Psoas muscle (tissue), 8 donors: Measurements from ENCODE around the gene TBC1D1. TPM values are rescaled to one million over a fixed set of nuclear protein-coding genes. Genes with fewer than 3 reads are reported as not detected.

Experiments
- ATAC-seq, 4 donors: fragments of 200-7000 bp; cut with Tn5 transposase; one replicate each; pipeline ENCODE4 v1.9.1; 2020; ENCODE audit warnings: moderate library complexity in 3 of 4, mild to moderate bottlenecking in 2 of 4
- DNase-seq, 2 donors: peaks; one replicate each; pipeline ENCODE4 v3.0.0-alpha.2; 2020
- H3K27ac ChIP-seq: fragments of 200-600 bp; one replicate; pipeline ENCODE4 v1.8.0; 2022
- H3K27me3 ChIP-seq, 3 donors: fragments of 200-600 bp in 1 of 3; one replicate each; pipeline versions ENCODE4 v1.6.1 to v1.8.0; 2013 to 2022; ENCODE audit warnings: low read length in 2 of 3, mild to moderate bottlenecking in 2 of 3, moderate library complexity in 1 of 3; ENCODE audit not compliant: insufficient read depth in 3 of 3
- H3K36me3 ChIP-seq, 2 donors: fragments of 200-600 bp in 1 of 2; one replicate each; pipeline versions ENCODE4 v1.6.1 to v1.8.0; 2013 to 2022; ENCODE audit warnings: low read depth in 1 of 2, mild to moderate bottlenecking in 1 of 2, moderate library complexity in 1 of 2; ENCODE audit not compliant: insufficient read depth in 1 of 2
- H3K4me1 ChIP-seq: fragments of 200-600 bp; one replicate; pipeline ENCODE4 v1.8.0; 2022
- H3K4me3 ChIP-seq: fragments of 200-600 bp; one replicate; pipeline ENCODE4 v1.8.0; 2022; ENCODE audit warnings: mild to moderate bottlenecking
- H3K9me3 ChIP-seq: fragments of 200-600 bp; one replicate; pipeline ENCODE4 v1.8.0; 2022
- WGBS, 3 donors: extraction: QIAGEN DNeasy Blood & Tissue Kit; methylation state at CpG; one replicate each; pipeline versions ENCODE4 v1.1.6 to v1.1.7; 2013; 5-methylcytosine and 5-hydroxymethylcytosine counted together
- intact Hi-C, 2 donors: fragments of 100-400 bp; cut with DNase I; formaldehyde crosslinking; loops; one replicate each; pipeline versions ENCODE4 v1.11.0 to v1.14.2; 2022
- polyA plus RNA-seq, 3 donors: library from polyadenylated mRNA; stranded (reverse); fragments of 200-250 nt; gene quantifications; one replicate each; pipeline ENCODE4 v1.2.3, GENCODE V29; 2013
- total RNA-seq, 4 donors: library from RNA; stranded (reverse); fragmentation: NEBNext Ultra II Directional in 2 of 4; extraction: Animal tissue kit (Norgen Biotek cat#: 25700) in 2 of 4; gene quantifications; one replicate each; pipeline versions ENCODE4 v1.2.1 to v1.2.4, GENCODE V29; 2021 to 2023
- TF ChIP-seq, protein P1 (sequence below): fragments of 200-600 bp; IDR thresholded peaks from one replicate; pipeline ENCODE4 v1.8.0; 2022; ENCODE audit warnings: antibody characterized with exemption
- donor health status: healthy with polysubstance abuse.
- donor health status: DM: no; HTN: no; CAD: no; lungs with moderate emphysema.
- donor health status: Bipolar disorder and iron deficiency.
- donor health status: healthy.
- donor health status: DM: yes; HTN: yes; CAD: no.
- donor health status: DM: no; HTN: no; CAD: no.
- donor health status: DM: no; HTN: no; CAD: no.
- donor health status: DM: yes; HTN: yes; CAD: no.

TBC1D1 gene
- total and polyA plus RNA-seq, 7 donors = 18.1 to 130 (median 42.5) TPM

DNA sequence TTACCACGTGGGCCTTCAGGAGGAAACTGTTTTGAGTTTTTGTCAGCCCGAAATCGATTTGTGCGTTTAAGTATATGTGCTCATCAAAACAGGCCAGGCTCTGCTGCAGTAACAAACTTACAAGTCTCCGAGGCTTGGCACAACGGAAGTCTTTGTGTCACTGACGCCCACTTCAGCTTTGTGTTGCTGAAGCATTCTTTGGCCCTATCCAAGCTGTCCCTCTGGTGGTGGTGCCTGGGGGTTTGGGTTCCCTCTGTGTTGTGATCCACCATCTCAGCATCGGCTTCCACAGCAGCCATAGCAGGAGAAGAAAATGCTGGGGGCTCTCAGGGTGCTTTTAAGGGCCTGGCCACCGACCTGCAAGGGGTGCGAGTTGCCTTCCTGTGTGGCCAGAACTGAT lies 245.7 kb downstream of the TBC1D1 start:
- Histone ChIP-seq H3K4me1 (no peaks in the 10 kb centered on the region), H3K4me3 (no peak overlapping the region), H3K27me3 (no peaks in the 10 kb centered on the region), H3K9me3 (no peaks in the 10 kb centered on the region), H3K36me3 (peaks cover 0 to 73% of the 10 kb centered on the region in 2 donors), H3K27ac (no peak overlapping the region)
- no peak for ATAC-seq
- WGBS, 3 donors = 93 to 94% (median 93%) methylated on average over 10 of the region's 10 CpGs
- TF ChIP-seq, protein P1, sequence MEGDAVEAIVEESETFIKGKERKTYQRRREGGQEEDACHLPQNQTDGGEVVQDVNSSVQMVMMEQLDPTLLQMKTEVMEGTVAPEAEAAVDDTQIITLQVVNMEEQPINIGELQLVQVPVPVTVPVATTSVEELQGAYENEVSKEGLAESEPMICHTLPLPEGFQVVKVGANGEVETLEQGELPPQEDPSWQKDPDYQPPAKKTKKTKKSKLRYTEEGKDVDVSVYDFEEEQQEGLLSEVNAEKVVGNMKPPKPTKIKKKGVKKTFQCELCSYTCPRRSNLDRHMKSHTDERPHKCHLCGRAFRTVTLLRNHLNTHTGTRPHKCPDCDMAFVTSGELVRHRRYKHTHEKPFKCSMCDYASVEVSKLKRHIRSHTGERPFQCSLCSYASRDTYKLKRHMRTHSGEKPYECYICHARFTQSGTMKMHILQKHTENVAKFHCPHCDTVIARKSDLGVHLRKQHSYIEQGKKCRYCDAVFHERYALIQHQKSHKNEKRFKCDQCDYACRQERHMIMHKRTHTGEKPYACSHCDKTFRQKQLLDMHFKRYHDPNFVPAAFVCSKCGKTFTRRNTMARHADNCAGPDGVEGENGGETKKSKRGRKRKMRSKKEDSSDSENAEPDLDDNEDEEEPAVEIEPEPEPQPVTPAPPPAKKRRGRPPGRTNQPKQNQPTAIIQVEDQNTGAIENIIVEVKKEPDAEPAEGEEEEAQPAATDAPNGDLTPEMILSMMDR = no peak
- DNase-seq = no peak
- intact Hi-C loops = no loop called here

- 94 to 97% (median 95%) methylated on average over 17 of the region's 17 CpGs for WGBS, 3 donors
- no peaks in the 10 kb centered on the region for H3K4me1 ChIP-seq
Measured at GRCh38 chr4:38137080-38137479, 246.2 kb downstream of the TBC1D1 start.

DNA sequence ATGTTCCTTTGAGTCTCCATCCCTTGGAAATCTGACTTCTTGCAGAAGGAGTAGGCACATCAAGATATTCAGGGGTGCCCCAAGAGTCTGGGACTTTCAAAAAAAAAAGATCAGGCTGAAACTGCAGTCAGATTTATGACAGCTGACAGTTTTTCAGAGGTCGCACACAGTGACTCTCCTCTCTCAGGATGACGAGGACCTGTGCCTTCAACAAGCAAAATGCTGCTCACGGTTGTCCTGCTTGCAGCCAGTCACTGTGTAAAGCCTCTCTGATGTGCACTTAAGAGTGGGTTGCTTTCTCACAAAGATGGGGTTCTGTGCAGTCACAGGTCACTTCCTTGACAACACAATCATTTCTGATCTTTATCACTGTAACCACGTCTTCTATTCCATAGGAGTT lies 247.5 kb downstream of the TBC1D1 start:
- no peaks in the 10 kb centered on the region for H3K4me1 ChIP-seq
- 85 to 95% (median 90%) methylated on average over 4 of the region's 4 CpGs for WGBS, 3 donors
- H3K4me3 ChIP-seq = no peak overlapping the region
- no peaks in the 10 kb centered on the region for H3K9me3 ChIP-seq
- peaks cover 0 to 64% of the 10 kb centered on the region in 2 donors for H3K36me3 ChIP-seq
- no peaks in the 10 kb centered on the region for H3K27me3 ChIP-seq
- TF ChIP-seq, protein P1 = no peak
- ATAC-seq (no peak), DNase-seq (no peak)
- no peak overlapping the region for H3K27ac ChIP-seq
- intact Hi-C loops = no loop called here

More at GRCh38 chr4:38137080-38137479, 246.2 kb downstream of the TBC1D1 start:
- no peaks in the 10 kb centered on the region for H3K27me3 ChIP-seq
- ATAC-seq = no peak
- DNase-seq = no peak
- TF ChIP-seq, protein P1 = no peak
- peaks cover 0 to 73% of the 10 kb centered on the region in 2 donors for H3K36me3 ChIP-seq
- no peaks in the 10 kb centered on the region for H3K9me3 ChIP-seq
- no peak overlapping the region for H3K27ac ChIP-seq
- intact Hi-C loops = no loop called here
- H3K4me3 ChIP-seq = no peak overlapping the region

- no peaks in the 10 kb centered on the region for H3K27me3 ChIP-seq
- intact Hi-C loops = no loop called here
- no peak for ATAC-seq
- H3K9me3 ChIP-seq = no peaks in the 10 kb centered on the region
- TF ChIP-seq, protein P1 = no peak
- WGBS, 3 donors = 92 to 97% (median 94%) methylated on average over 4 of the region's 4 CpGs
- peaks cover 0 to 56% of the 10 kb centered on the region in 2 donors for H3K36me3 ChIP-seq
- H3K4me3 ChIP-seq = no peak overlapping the region
- H3K4me1 ChIP-seq = no peaks in the 10 kb centered on the region
- DNase-seq = no peak
- H3K27ac ChIP-seq = no peak overlapping the region
Measured at GRCh38 chr4:38139187-38139586, 248.3 kb downstream of the TBC1D1 start.

GRCh38 chr4:38140643-38141203 lies 249.8 kb downstream of the TBC1D1 start:
- TF ChIP-seq, protein P1 = no peak
- Histone ChIP-seq H3K4me3 (no peak overlapping the region), H3K4me1 (no peaks in the 10 kb centered on the region), H3K36me3 (peaks cover 0 to 42% of the 10 kb centered on the region in 2 donors), H3K27me3 (no peaks in the 10 kb centered on the region), H3K27ac (no peak overlapping the region), H3K9me3 (no peaks in the 10 kb centered on the region)
- 81 to 95% (median 92%) methylated on average over 1 of the region's 1 CpG for WGBS, 3 donors
- DNase-seq (no peak), ATAC-seq (no peak)
- intact Hi-C loops = no loop called here
